Activated T-cell treated with anti-CD3 and anti-CD28 coated beads, Interleukin-2, amount 50 U/mL, for 72 hours (primary cell): ENCODE results near the gene SFPQ. TPM values are rescaled to one million over a fixed set of nuclear protein-coding genes. Genes with fewer than 3 reads are reported as not detected.
"Not testable (repeated sequence)": the region's sequence is repeated elsewhere in the genome, so short reads cannot be mapped to it uniquely, and the experiment has no call there.

ENCODE experiments used
- ATAC-seq, 2 donors: fragments of 150-1000 bp; cut with Tn5 transposase; replicated peaks in 1 of 2; 2 replicates each; pipeline ENCODE4 v1.10.0; 2021; ENCODE audit warnings: moderate library complexity in 2 of 2, mild to moderate bottlenecking in 1 of 2
- DNase-seq, 2 donors: peaks; one replicate each; pipeline ENCODE4 v3.0.0; 2021 to 2022; ENCODE audit warnings: mixed read lengths in 1 of 2
- H3K27ac Mint-ChIP-seq: one replicate; pipeline ENCODE4 v1.8.0; 2022; ENCODE audit warnings: mild to moderate bottlenecking, moderate library complexity, mixed read lengths
- H3K27me3 Mint-ChIP-seq: one replicate; pipeline ENCODE4 v1.8.0; 2022; ENCODE audit warnings: low read depth, mixed read lengths
- H3K36me3 Mint-ChIP-seq, 2 donors: one replicate each; pipeline ENCODE4 v1.8.0; 2022; ENCODE audit warnings: mixed read lengths in 2 of 2, mild to moderate bottlenecking in 1 of 2; ENCODE audit not compliant: insufficient read depth in 2 of 2
- H3K4me1 Mint-ChIP-seq: one replicate; pipeline ENCODE4 v1.8.0; 2022; ENCODE audit warnings: low read depth, mixed read lengths
- H3K4me3 Mint-ChIP-seq, 2 donors: one replicate each; pipeline ENCODE4 v1.8.0; 2022; ENCODE audit warnings: mild to moderate bottlenecking in 2 of 2, mixed read lengths in 2 of 2, moderate library complexity in 2 of 2
- H3K9me3 Mint-ChIP-seq, 2 donors: one replicate each; pipeline ENCODE4 v1.8.0; 2022; ENCODE audit warnings: mixed read lengths in 2 of 2
- total RNA-seq, 2 donors: library from RNA; stranded (reverse); gene quantifications; one replicate each; pipeline ENCODE4 v1.2.3, GENCODE V29; 2022

The SFPQ gene, protein sequence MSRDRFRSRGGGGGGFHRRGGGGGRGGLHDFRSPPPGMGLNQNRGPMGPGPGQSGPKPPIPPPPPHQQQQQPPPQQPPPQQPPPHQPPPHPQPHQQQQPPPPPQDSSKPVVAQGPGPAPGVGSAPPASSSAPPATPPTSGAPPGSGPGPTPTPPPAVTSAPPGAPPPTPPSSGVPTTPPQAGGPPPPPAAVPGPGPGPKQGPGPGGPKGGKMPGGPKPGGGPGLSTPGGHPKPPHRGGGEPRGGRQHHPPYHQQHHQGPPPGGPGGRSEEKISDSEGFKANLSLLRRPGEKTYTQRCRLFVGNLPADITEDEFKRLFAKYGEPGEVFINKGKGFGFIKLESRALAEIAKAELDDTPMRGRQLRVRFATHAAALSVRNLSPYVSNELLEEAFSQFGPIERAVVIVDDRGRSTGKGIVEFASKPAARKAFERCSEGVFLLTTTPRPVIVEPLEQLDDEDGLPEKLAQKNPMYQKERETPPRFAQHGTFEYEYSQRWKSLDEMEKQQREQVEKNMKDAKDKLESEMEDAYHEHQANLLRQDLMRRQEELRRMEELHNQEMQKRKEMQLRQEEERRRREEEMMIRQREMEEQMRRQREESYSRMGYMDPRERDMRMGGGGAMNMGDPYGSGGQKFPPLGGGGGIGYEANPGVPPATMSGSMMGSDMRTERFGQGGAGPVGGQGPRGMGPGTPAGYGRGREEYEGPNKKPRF
- total RNA-seq, result 100 to 1,000 TPM; 288 to 297 TPM

- Mint-ChIP-seq H3K4me1 (peaks cover 52% of the 10 kb centered on the region), H3K27ac (peak within 1 kb of the TSS; percentile 90), H3K4me3 (peak within 1 kb of the TSS; percentile 95 to 100), H3K9me3 (no peaks in the 10 kb centered on the region), H3K27me3 (no peaks in the 10 kb centered on the region), H3K36me3 (peaks cover 29 to 39% of the 10 kb centered on the region in 2 donors)
- DNase-seq, result peak; percentile 95 to 97
- ATAC-seq, result peak; percentile 90 to 91
These were observed at the start of gene SFPQ for GRCh38 chr1:35192853-35193664. Gene SFPQ, minus strand, starts transcription at chr1:35193145. Its CDS starts 96 bp downstream, at chr1:35193049.

GRCh38 chr1:35236772-35237171, 43.8 kb upstream of the SFPQ start:
- DNase-seq, H3K27me3 Mint-ChIP-seq, H3K36me3 Mint-ChIP-seq, H3K27ac Mint-ChIP-seq, H3K4me3 Mint-ChIP-seq, H3K9me3 Mint-ChIP-seq, H3K4me1 Mint-ChIP-seq, ATAC-seq: not testable (repeated sequence)

DNA sequence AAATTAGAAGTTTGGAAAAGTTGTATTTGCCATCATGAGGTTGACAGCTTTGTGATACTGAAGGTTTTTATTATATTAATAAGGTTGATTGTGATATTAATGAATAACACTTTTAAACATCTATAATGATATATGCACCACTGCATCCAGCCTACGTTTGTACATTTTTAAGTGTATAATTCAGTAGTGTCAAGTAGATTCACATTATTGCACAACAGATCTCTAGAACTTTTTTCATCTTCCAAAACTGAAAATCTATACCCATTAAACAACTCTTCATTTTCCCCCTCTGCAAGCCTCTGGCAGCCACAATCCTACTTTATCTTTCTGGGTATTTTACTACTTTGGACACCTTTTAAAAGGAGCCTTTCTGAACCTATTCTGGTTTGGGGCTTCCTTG, 38.3 kb upstream of the SFPQ start:
- no peak for DNase-seq
- Mint-ChIP-seq H3K9me3 (no peaks in the 10 kb centered on the region), H3K4me1 (peaks cover 15% of the 10 kb centered on the region), H3K27me3 (peaks cover 5% of the 10 kb centered on the region), H3K36me3 (no peaks in the 10 kb centered on the region), H3K4me3 (no peak overlapping the region), H3K27ac (no peak overlapping the region)
- no peak for ATAC-seq

GRCh38 chr1:35229587-35230360, 36.8 kb upstream of the SFPQ start:
- no peaks in the 10 kb centered on the region for H3K9me3 Mint-ChIP-seq
- H3K36me3 Mint-ChIP-seq, result no peaks in the 10 kb centered on the region
- H3K27ac Mint-ChIP-seq, result no peak overlapping the region
- no peak for DNase-seq
- ATAC-seq, result peak; percentile 31 to 42
- no peak overlapping the region for H3K4me3 Mint-ChIP-seq
- H3K27me3 Mint-ChIP-seq, result peaks cover 5% of the 10 kb centered on the region
- peaks cover 15% of the 10 kb centered on the region for H3K4me1 Mint-ChIP-seq

DNA sequence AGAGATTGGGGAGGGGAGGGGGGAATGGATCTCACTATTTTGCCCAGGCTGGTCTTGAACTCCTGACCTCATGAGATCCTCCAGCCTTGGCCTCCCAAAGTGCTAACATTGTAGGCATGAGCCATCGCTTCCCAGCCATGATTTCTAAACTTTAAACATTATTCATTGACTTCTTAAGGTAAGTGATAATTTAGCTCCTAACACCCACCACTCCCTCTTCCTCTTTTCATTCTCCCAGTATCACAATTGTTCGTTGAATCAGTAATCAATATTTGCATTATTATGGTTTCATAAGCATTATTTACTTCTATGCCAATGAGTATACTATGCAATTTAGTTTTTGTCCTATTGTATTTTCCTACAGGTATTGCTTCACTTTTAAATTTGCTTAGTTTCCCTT, 33.6 kb upstream of the SFPQ start:
- Mint-ChIP-seq H3K27ac (no peak overlapping the region), H3K36me3 (no peaks in the 10 kb centered on the region), H3K27me3 (peaks cover 5% of the 10 kb centered on the region), H3K4me1 (peaks cover 15% of the 10 kb centered on the region), H3K9me3 (no peaks in the 10 kb centered on the region), H3K4me3 (no peak overlapping the region)
- no peak for DNase-seq
- ATAC-seq, result no peak

DNA sequence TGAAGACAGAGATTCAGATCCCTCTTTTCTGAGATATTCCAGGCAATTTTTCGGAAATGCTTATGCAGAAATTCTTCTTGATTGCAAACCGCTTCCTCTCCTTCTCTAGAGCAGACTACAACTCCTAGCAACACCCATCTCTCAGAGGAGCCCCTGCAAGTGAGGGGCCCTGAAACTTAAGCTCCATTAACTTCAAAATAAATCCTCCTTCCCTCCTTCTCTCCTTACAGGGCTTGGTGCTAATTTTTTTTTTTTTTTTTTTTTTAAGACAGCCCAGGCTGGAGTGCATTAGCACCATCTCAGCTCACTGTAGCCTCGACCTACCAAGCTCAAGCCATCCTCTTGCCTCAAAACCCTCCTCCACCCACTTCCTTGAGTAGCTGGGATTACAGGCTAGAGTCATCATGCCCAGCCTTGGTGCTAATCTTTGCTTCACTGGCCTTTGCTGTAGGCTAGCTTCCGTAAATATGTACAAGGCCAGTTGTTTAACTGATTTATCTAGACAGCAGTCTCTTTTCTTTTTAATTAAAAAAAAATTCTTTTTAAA, 30.2 kb upstream of the SFPQ start:
- DNase-seq, result no peak
- Mint-ChIP-seq H3K27me3 (peaks cover 5% of the 10 kb centered on the region), H3K27ac (peak overlapping the region; percentile 15), H3K36me3 (no peaks in the 10 kb centered on the region), H3K4me1 (no peaks in the 10 kb centered on the region), H3K4me3 (no peak overlapping the region), H3K9me3 (no peaks in the 10 kb centered on the region)
- no peak for ATAC-seq

GRCh38 chr1:35222322-35223083, 29.6 kb upstream of the SFPQ start:
- no peak overlapping the region for H3K27ac Mint-ChIP-seq
- H3K4me1 Mint-ChIP-seq, result no peaks in the 10 kb centered on the region
- H3K36me3 Mint-ChIP-seq, result no peaks in the 10 kb centered on the region
- ATAC-seq, result no peak
- H3K9me3 Mint-ChIP-seq, result no peaks in the 10 kb centered on the region
- H3K4me3 Mint-ChIP-seq, result no peak overlapping the region
- peaks cover 5% of the 10 kb centered on the region for H3K27me3 Mint-ChIP-seq
- DNase-seq, result no peak

DNA sequence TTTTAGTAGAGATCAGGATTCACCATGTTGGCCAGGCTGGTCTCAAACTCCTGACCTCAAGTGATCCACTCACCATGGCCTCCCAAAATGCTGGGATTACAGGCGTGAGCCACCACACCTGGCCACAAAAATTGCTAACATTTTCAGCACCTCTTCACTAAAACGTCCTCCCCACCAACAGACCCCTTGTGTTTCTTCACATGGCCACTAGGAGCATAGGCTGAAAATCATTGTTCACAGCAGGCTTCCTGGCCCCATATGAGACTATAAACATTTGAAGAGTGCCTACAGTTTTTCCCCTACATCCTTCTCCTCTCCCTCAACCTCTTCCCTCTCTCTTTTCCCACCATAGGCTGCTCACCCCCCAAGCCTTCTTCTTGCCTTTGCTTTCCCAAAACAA, 28.0 kb upstream of the SFPQ start:
- Mint-ChIP-seq H3K36me3 (no peaks in the 10 kb centered on the region), H3K9me3 (no peaks in the 10 kb centered on the region), H3K4me1 (no peaks in the 10 kb centered on the region), H3K27me3 (no peaks in the 10 kb centered on the region), H3K27ac (peak overlapping the region; percentile 4), H3K4me3 (no peak overlapping the region)
- peak; percentile 5 to 11 for DNase-seq
- peak; percentile 55 to 60 for ATAC-seq

- ATAC-seq, result no peak
- no peak for DNase-seq
These were observed 22.4 kb upstream of the SFPQ start for GRCh38 chr1:35215346-35215745.

GRCh38 chr1:35211120-35211414, 18.1 kb upstream of the SFPQ start:
- Mint-ChIP-seq H3K27ac (no peak overlapping the region), H3K36me3 (no peaks in the 10 kb centered on the region), H3K4me1 (peaks cover 7% of the 10 kb centered on the region), H3K9me3 (no peaks in the 10 kb centered on the region), H3K27me3 (no peaks in the 10 kb centered on the region), H3K4me3 (no peak overlapping the region)
- DNase-seq (no peak), ATAC-seq (no peak)

More at GRCh38 chr1:35215346-35215745, 22.4 kb upstream of the SFPQ start:
- Mint-ChIP-seq H3K9me3 (no peaks in the 10 kb centered on the region), H3K36me3 (no peaks in the 10 kb centered on the region), H3K4me1 (peaks cover 4% of the 10 kb centered on the region), H3K27me3 (no peaks in the 10 kb centered on the region), H3K4me3 (no peak overlapping the region), H3K27ac (no peak overlapping the region)

GRCh38 chr1:35210321-35211119, 17.6 kb upstream of the SFPQ start:
- ATAC-seq (no peak), DNase-seq (no peak)
- H3K4me1 Mint-ChIP-seq, result peaks cover 10% of the 10 kb centered on the region
- no peaks in the 10 kb centered on the region for H3K36me3 Mint-ChIP-seq
- no peaks in the 10 kb centered on the region for H3K9me3 Mint-ChIP-seq
- H3K27me3 Mint-ChIP-seq, result no peaks in the 10 kb centered on the region
- H3K4me3 Mint-ChIP-seq, result no peak overlapping the region
- no peak overlapping the region for H3K27ac Mint-ChIP-seq
